ENCODE data around the gene NPC2.

- TF ChIP-seq ARNT (IDR thresholded peaks at IDR 0.05) (no peak), SP1 (IDR thresholded peaks at IDR 0.05) (no peak), BHLHE40 (IDR thresholded peaks at IDR 0.05; ENCODE audit: borderline replicate concordance) (no peak), PKNOX1 (IDR thresholded peaks at IDR 0.05) (no peak), FOXM1 (IDR thresholded peaks at IDR 0.05; ENCODE audit: borderline replicate concordance) (no peak)
These were observed 2.3 kb upstream of the NPC2 start for GRCh38 chr14:74495356-74495755.

All from HEK293T (cell line).